Measurements from ENCODE around the gene PDE9A. TPM values are rescaled to one million over a fixed set of nuclear protein-coding genes. Genes with fewer than 3 reads are reported as not detected.

Gene PDE9A
- polyA plus RNA-seq, 3 donors from 2014 or later: 0.40 to 2.3 (median 0.61) TPM

DNA sequence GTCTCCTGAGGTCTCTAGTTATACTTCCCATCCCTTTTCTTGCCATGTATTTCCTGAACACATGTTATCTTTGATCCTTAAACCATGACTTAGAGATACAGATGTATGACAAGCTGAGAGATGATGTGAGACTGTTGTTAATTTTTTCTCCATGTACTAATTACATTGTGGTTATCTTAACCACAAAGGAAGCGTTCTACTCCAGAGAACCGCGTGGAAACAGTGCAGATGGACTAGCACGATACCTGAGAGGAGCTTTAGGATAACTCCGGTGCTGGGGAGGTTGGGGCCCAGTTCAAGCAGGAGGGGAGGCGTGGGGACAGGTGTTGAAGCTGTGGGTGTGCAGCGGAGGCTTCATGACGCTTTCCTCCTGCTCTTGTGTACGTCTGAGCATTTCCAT lies 17.5 kb downstream of the PDE9A start:
- Mint-ChIP-seq H3K36me3 (no peaks in the 10 kb centered on the region), H3K4me1 (peaks cover 6 to 9% of the 10 kb centered on the region in 2 donors), H3K4me3 (no peak overlapping the region), H3K27ac (no peak overlapping the region), H3K9me3 (no peaks in the 10 kb centered on the region), H3K27me3 (ENCODE audit: low read depth in 3 of 3) (peaks cover 3 to 9% (median 5%) of the 10 kb centered on the region in 3 donors)
- no peak for DNase-seq

DNA sequence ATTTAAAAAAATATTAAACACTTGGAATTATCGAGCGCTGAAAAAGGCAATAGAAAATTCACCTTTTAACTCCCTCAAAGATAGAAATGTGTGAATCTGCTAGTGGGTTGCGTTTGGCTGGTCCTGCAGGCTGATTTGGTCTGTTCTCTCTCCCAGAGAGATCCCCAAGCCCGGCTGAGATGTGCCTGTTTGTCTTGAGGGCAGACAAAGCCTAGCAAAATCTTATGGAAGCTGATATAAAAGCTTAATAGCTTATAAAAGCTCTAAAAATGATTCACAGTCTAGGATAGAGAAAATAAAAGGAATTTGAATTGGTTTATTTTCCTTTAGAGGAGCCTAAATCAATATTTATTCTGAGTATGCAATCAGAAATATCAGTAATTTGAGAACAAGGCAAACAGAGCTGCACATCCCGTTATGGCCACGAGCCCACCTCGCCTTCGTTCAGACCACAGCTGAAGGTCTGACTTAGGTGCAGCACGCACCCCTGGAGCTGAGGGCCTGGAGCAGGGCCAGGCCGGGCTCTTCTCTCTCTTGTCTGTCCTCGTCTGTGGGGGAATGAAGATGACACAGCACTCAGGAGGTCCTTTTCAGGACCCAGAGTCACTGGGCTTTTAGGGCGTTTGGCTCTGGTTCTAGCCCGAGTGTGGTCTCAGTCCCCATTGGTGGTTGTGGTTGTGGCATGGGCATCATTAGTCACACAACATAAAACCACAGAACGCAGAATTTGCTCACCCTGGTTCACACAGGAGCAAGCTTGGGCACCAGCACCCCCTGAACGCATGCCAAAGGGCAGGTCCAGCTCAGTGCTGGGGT lies 18.6 kb downstream of the PDE9A start:
- Mint-ChIP-seq H3K4me3 (no peak overlapping the region), H3K4me1 (peaks cover 6 to 9% of the 10 kb centered on the region in 2 donors), H3K9me3 (no peaks in the 10 kb centered on the region), H3K27me3 (ENCODE audit: low read depth in 3 of 3) (peaks cover 4 to 12% (median 7%) of the 10 kb centered on the region in 3 donors), H3K27ac (peak overlapping the region in 1 of 6 donors; percentile 36), H3K36me3 (no peaks in the 10 kb centered on the region)
- DNase-seq: peak in 1 of 3 donors; percentile 23

DNA sequence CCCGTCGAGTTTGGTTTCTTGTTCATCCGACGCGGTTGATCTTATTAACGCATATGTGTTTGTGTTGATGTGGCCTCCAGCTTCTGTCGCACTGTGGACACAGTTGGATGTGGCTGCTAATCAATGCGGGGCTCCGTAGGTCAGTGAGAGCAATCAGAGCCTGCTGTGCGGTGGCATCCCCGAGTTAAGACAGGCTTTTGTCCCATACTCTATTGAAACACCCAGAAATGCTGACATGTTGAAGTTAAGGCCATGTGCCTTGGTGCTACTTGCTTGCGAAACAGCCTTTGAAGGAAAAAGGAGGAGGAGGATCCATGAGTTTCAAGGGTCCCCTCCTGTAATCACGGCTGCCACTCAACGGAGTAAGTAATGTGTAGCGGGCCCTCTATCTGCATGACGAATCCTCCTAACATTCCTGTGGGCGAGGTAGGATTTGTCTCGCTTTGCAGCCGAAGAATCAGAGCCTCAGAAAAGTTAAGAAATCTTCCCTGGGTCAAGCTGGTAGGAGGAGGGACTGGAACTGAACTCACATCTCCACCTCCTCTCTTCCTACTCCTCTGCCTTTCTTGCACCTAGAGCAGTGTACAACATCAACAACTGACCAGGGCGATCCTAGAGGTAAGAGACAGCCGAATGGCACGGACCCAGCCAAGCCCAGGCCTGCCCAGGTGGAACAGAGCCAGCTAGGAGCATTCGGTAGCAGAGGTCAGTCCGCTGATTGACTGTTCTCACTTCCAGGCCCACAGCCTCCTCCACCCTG lies 19.5 kb downstream of the PDE9A start:
- H3K27ac Mint-ChIP-seq: no peak overlapping the region
- H3K4me1 Mint-ChIP-seq: peaks cover 9 to 12% of the 10 kb centered on the region in 2 donors
- H3K4me3 Mint-ChIP-seq: no peak overlapping the region
- no peak for DNase-seq
- no peaks in the 10 kb centered on the region for H3K36me3 Mint-ChIP-seq
- H3K9me3 Mint-ChIP-seq: no peaks in the 10 kb centered on the region
- H3K27me3 Mint-ChIP-seq (ENCODE audit: low read depth in 3 of 3): peaks cover 4 to 9% (median 9%) of the 10 kb centered on the region in 3 donors

DNA sequence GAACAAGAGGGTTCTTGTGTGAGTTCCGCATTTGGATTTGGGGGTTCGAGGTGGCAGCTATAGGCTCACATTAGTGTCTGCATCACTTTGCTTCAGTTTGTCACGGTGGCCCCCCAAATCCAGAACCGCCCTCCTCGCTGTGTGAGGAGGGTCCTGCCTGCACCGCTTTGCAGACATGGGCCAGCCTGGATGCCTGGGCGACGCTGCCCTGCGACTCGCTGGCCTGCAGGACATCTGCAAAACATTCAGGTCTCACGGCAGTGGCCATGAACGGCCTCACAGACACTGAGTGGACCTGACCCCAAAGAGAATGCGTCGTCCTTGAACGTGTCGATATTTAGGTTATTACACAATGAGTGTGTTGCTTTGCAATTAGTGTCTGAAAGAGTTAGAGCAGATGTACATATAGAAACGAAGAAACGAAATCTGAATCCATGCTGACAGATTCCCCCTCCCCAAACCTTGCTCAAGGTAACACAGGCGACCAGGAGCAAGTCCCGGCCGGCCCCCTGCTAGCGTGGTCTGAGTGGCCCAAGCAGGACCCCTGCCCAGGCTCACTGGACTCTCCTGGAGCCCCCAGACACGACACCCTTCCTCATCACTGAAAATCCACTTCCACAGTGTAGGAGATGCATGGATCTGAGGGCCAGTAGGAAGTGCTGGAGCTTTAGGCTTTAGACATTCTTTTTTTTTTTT lies 20.4 kb downstream of the PDE9A start:
- Mint-ChIP-seq H3K4me1 (peaks cover 17 to 20% of the 10 kb centered on the region in 2 donors), H3K27ac (no peak overlapping the region), H3K4me3 (no peak overlapping the region), H3K36me3 (no peaks in the 10 kb centered on the region), H3K9me3 (no peaks in the 10 kb centered on the region), H3K27me3 (ENCODE audit: low read depth in 3 of 3) (peaks cover 7 to 15% (median 15%) of the 10 kb centered on the region in 3 donors)
- no peak for DNase-seq

GRCh38 chr21:42674351-42674940 lies 21.0 kb downstream of the PDE9A start:
- Mint-ChIP-seq H3K4me3 (no peak overlapping the region), H3K9me3 (no peaks in the 10 kb centered on the region), H3K4me1 (peaks cover 18 to 20% of the 10 kb centered on the region in 2 donors), H3K27me3 (ENCODE audit: low read depth in 3 of 3) (peaks cover 7 to 16% (median 15%) of the 10 kb centered on the region in 3 donors), H3K27ac (no peak overlapping the region), H3K36me3 (no peaks in the 10 kb centered on the region)
- DNase-seq: no peak

DNA sequence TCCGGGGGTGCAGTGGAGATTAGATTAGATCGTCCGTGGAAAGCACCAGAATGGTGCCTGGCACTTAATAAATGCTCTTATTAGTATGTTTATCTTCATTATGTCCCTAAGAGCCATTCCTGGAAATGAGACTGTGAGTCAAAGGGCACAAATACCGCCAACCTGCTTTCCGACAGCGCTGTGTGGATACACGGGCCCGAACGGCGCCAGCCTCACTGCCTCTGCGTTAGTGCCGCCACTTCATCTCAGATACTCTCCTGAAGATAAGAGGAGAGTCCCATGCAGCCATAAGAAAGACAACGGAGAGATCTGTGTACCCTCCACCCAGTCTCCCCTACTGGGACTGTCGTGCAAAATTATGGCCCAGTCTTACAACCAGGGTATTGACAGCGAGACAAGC lies 22.0 kb downstream of the PDE9A start:
- H3K27ac Mint-ChIP-seq: no peak overlapping the region

DNA sequence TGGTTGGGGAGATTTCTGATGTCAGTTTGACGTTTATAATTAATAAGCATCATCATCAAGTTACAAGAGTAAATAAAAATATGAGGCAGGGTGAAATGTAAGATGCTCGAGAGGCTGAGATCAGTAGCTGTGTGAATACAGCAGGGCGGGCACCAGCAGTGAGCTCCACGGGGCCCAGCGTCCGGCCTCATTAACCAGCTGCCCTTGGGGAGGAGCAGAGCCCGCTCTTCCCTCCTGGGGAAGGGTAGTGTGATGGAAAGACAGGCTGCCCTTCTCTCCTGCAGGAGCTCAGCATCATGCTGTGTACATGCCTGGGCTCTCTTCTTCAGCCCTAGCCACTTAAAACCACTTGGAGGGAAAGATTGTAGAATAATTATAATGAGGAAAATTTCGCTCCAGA lies 23.4 kb downstream of the PDE9A start:
- no peak for DNase-seq
- Mint-ChIP-seq H3K36me3 (no peaks in the 10 kb centered on the region), H3K27ac (no peak overlapping the region), H3K27me3 (ENCODE audit: low read depth in 3 of 3) (peaks cover 15 to 16% (median 15%) of the 10 kb centered on the region in 3 donors), H3K4me1 (peaks cover 33 to 34% of the 10 kb centered on the region in 2 donors), H3K9me3 (no peaks in the 10 kb centered on the region), H3K4me3 (no peak overlapping the region)

More for the DNA sequence above, 22.0 kb downstream of the PDE9A start:
- Mint-ChIP-seq H3K9me3 (no peaks in the 10 kb centered on the region), H3K36me3 (no peaks in the 10 kb centered on the region), H3K4me3 (no peak overlapping the region), H3K4me1 (peaks cover 20% of the 10 kb centered on the region in 2 donors), H3K27me3 (ENCODE audit: low read depth in 3 of 3) (peaks cover 12 to 20% (median 15%) of the 10 kb centered on the region in 3 donors)
- DNase-seq: no peak

- Mint-ChIP-seq H3K4me1 (peaks cover 34 to 37% of the 10 kb centered on the region in 2 donors), H3K9me3 (no peaks in the 10 kb centered on the region)
- DNase-seq: no peak
These were observed 24.2 kb downstream of the PDE9A start for GRCh38 chr21:42677339-42678321.

DNA sequence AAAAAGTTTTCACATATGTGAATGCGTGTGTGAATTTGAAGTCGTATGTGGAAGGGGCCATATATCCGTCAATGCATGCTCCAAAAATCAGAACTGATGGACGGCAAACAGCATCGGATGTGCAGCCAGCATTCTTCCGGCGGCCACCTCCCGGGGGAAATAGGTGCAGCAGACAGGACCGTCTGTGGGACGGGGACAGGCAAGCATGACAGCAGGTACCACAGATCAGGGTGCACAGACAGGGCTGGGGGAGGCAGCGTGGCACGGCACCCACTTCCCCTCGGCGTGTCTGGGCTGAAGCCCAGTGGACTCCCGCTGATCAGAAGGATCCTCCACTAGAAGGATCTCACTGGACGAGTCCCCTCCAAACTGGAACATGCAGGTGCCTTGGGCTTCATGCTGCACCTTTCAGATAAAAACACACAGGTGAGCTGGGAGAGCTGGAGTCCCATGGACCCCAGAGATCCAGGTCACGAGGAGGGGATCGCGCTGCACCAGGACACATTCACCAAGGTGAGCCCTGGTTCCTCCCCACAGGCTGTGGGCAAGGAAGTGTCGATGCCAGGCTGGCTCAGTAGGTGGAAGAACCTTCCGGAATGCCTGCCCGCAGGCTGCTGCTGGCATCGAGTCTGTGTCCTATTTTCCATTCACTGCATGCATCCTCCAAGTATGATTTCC lies 25.3 kb downstream of the PDE9A start:
- DNase-seq: no peak
- H3K27me3 Mint-ChIP-seq (ENCODE audit: low read depth in 3 of 3): peaks cover 15 to 24% (median 16%) of the 10 kb centered on the region in 3 donors
- no peaks in the 10 kb centered on the region for H3K36me3 Mint-ChIP-seq
- no peaks in the 10 kb centered on the region for H3K9me3 Mint-ChIP-seq
- peaks cover 44 to 46% of the 10 kb centered on the region in 2 donors for H3K4me1 Mint-ChIP-seq
- peak overlapping the region in 2 of 6 donors; percentile 4 to 84 for H3K27ac Mint-ChIP-seq
- no peak overlapping the region for H3K4me3 Mint-ChIP-seq

More at GRCh38 chr21:42677339-42678321, 24.2 kb downstream of the PDE9A start:
- Mint-ChIP-seq H3K4me3 (no peak overlapping the region), H3K27ac (peak overlapping the region in 1 of 6 donors; percentile 25), H3K27me3 (ENCODE audit: low read depth in 3 of 3) (peaks cover 14 to 24% (median 15%) of the 10 kb centered on the region in 3 donors), H3K36me3 (no peaks in the 10 kb centered on the region)

DNA sequence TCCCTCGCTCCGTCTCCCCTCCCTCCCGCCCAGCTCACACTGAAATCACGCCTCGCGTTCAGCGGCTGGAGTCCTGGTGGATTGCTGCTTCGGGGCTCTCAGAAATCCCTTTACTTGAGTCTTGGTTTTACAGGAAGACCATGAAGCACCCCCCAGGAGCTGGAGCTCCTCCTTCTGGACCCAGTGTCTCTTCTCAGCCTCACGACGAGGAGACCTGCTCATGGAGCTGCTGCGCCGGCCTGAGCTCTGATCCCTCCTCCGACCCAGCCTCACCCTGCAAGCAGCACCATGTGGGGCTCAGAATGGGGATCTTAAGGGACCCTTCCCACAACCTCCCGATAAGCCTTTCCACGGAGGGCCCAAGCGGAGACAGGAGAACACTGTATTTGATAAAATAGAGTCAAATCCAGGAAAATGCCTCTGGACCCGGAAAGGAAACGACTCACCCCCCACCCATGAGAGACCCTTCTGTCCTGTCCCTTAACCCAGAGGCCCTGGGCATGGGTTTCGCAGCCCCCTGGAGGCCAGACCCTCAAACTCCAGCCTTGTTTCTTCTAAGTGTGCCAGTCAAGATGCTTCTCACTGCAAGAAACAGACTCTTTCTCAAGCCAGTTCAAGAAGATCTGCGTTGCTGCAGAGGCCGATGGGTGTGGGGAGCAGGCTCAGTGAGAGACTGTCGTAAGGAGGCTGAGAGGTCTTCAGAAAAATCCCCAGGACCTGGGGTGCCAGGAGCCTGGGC lies 26.1 kb downstream of the PDE9A start:
- H3K27me3 Mint-ChIP-seq (ENCODE audit: low read depth in 3 of 3): peaks cover 21 to 28% (median 22%) of the 10 kb centered on the region in 3 donors
- H3K9me3 Mint-ChIP-seq: no peaks in the 10 kb centered on the region
- H3K4me3 Mint-ChIP-seq: peak overlapping the region in 2 of 5 donors; percentile 18 to 33
- DNase-seq: no peak
- peaks cover 51 to 54% of the 10 kb centered on the region in 2 donors for H3K4me1 Mint-ChIP-seq
- H3K36me3 Mint-ChIP-seq: no peaks in the 10 kb centered on the region
- peak overlapping the region in 1 of 6 donors; percentile 37 for H3K27ac Mint-ChIP-seq

DNA sequence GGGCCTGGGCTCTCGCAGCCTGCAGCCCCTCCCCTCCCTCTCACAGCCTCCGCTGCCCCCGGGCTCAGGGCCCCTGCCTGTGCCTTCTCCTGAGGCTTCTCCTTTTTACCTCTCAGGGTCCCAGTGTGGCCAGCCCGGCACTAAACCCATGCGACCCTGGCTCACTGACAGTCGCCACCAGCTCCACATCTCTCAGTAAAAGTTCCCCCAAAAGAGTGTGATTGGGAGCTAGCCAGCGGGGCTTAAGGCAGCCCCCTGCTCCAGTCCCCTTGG lies 26.6 kb downstream of the PDE9A start:
- H3K27ac Mint-ChIP-seq: no peak overlapping the region
- no peaks in the 10 kb centered on the region for H3K36me3 Mint-ChIP-seq
- peaks cover 56 to 59% of the 10 kb centered on the region in 2 donors for H3K4me1 Mint-ChIP-seq
- no peak overlapping the region for H3K4me3 Mint-ChIP-seq
- H3K9me3 Mint-ChIP-seq: no peaks in the 10 kb centered on the region
- peaks cover 20 to 31% (median 24%) of the 10 kb centered on the region in 3 donors for H3K27me3 Mint-ChIP-seq (ENCODE audit: low read depth in 3 of 3)
- no peak for DNase-seq

- no peak for DNase-seq
- no peak overlapping the region for H3K4me3 Mint-ChIP-seq
- H3K27ac Mint-ChIP-seq: peak overlapping the region in 1 of 6 donors; percentile 92
- peaks cover 19 to 31% (median 24%) of the 10 kb centered on the region in 3 donors for H3K27me3 Mint-ChIP-seq (ENCODE audit: low read depth in 3 of 3)
- H3K36me3 Mint-ChIP-seq: no peaks in the 10 kb centered on the region
- H3K9me3 Mint-ChIP-seq: no peaks in the 10 kb centered on the region
- peaks cover 59 to 63% of the 10 kb centered on the region in 2 donors for H3K4me1 Mint-ChIP-seq
These were observed 27.0 kb downstream of the PDE9A start for GRCh38 chr21:42680429-42680828.
